Measurements from ENCODE around the gene LRRK1.

LRRK1 gene

DNA sequence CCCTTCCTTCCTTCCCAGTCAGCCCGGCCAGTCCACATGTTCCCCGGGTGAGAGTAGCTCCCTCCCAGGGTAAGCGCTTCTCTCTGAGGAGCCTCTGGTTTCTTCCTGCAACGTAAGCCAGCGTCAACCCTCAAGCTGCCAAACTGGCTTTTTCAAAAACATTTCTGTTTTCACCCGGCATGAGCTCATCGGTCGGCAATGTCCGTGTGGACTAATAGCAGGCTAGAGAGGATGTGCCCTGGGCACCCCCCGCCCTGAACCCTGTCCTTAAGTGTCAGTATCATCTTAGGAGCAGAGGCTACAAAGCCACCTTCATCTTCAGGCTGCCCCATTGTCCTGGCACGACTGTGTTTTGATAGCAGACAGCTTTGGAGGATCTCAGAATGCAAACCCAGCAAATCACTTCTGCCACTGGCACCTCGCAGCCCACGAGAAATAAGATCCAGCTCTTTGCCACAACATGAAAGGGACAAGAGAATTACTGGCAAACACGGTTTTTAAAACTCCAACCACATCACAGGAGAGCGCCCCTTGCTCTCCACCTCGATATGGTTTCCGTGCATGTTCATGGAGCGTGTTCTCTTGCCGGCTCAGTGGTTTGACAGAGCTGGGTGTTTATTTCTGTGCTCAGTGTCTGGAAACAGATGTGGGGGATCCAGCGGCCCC lies 29.6 kb upstream of the LRRK1 start:
- peaks cover 3% of the 10 kb centered on the region; the same call in 1 of the 2 replicates for H3K27me3 ChIP-seq (ENCODE audit: insufficient read depth, low read length)
- no peaks in the 10 kb centered on the region for H3K36me3 ChIP-seq (ENCODE audit: insufficient read depth, low read length)
- H3K9me3 ChIP-seq (ENCODE audit: low read length): no peaks in the 10 kb centered on the region
- H3K9me2 ChIP-seq (ENCODE audit: low read depth, low read length): no peaks in the 10 kb centered on the region
- H3K4me2 ChIP-seq (ENCODE audit: low read length): no peak overlapping the region
- no peaks in the 10 kb centered on the region for H3F3A ChIP-seq (ENCODE audit: insufficient read depth, low read length)
- no peak overlapping the region for H3K9ac ChIP-seq (ENCODE audit: low read length)
- H3K27ac ChIP-seq (ENCODE audit: low read depth, low read length, poor library complexity, severe bottlenecking): no peak overlapping the region
- H3K4me1 ChIP-seq (ENCODE audit: insufficient read depth, low read length, severe bottlenecking): no peaks in the 10 kb centered on the region
- no peaks in the 10 kb centered on the region for H3K79me2 ChIP-seq (ENCODE audit: insufficient read depth, low read length)
- no peak for TF ChIP-seq EZH2 (IDR thresholded peaks at IDR 0.05; ENCODE audit: borderline replicate concordance, low read length)
- TF ChIP-seq, protein P1, sequence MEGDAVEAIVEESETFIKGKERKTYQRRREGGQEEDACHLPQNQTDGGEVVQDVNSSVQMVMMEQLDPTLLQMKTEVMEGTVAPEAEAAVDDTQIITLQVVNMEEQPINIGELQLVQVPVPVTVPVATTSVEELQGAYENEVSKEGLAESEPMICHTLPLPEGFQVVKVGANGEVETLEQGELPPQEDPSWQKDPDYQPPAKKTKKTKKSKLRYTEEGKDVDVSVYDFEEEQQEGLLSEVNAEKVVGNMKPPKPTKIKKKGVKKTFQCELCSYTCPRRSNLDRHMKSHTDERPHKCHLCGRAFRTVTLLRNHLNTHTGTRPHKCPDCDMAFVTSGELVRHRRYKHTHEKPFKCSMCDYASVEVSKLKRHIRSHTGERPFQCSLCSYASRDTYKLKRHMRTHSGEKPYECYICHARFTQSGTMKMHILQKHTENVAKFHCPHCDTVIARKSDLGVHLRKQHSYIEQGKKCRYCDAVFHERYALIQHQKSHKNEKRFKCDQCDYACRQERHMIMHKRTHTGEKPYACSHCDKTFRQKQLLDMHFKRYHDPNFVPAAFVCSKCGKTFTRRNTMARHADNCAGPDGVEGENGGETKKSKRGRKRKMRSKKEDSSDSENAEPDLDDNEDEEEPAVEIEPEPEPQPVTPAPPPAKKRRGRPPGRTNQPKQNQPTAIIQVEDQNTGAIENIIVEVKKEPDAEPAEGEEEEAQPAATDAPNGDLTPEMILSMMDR (IDR thresholded peaks at IDR 0.05; ENCODE audit: low read length): no peak
- H3K4me3 ChIP-seq (ENCODE audit: low read depth, low read length, poor library complexity, severe bottlenecking): no peak overlapping the region
- no peak overlapping the region for H2AFZ ChIP-seq (ENCODE audit: low read length)
- H4K20me1 ChIP-seq (ENCODE audit: insufficient read depth, low read length): no peaks in the 10 kb centered on the region

DNA sequence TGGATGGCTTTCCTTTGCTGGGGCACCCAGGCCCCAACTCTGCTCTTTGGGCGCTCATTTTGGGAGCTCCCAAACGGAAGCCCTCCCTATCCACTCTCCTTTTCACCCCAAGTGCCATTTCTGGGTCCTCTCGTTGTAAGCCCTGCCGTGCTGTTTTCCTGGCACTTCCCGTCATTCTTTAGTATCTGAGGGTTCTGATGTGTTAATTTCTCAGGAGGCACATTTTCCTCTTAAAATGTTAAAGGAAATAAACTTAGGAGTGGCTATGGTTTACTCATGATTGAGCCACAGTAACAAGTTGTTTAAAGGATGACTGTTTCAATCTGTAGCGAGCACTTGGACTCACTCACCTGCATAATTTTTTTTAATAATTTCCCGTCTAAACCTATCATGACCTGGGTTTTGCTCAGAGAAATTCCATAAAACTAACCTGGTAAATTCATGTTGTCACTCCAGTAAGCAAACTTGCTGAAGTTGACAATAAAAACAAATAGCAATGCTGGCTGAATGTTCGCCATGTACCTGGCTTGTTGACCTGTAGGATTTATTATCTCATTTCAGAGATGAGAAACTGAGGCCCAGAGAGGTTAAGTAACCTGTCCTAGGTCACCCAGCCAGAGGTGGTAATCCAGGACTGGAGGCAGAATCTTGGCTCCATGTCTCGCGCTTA lies 29.0 kb upstream of the LRRK1 start:
- Histone ChIP-seq H3K4me1 (ENCODE audit: insufficient read depth, low read length, severe bottlenecking) (no peaks in the 10 kb centered on the region), H3K9ac (ENCODE audit: low read length) (no peak overlapping the region), H3K9me3 (ENCODE audit: low read length) (no peaks in the 10 kb centered on the region), H3K27ac (ENCODE audit: low read depth, low read length, poor library complexity, severe bottlenecking) (no peak overlapping the region), H3K27me3 (ENCODE audit: insufficient read depth, low read length) (peaks cover 3% of the 10 kb centered on the region; the same call in 1 of the 2 replicates), H3F3A (ENCODE audit: insufficient read depth, low read length) (no peaks in the 10 kb centered on the region), H2AFZ (ENCODE audit: low read length) (no peak overlapping the region), H3K36me3 (ENCODE audit: insufficient read depth, low read length) (no peaks in the 10 kb centered on the region), H3K79me2 (ENCODE audit: insufficient read depth, low read length) (no peaks in the 10 kb centered on the region), H3K4me3 (ENCODE audit: low read depth, low read length, poor library complexity, severe bottlenecking) (no peak overlapping the region), H3K4me2 (ENCODE audit: low read length) (no peak overlapping the region), H4K20me1 (ENCODE audit: insufficient read depth, low read length) (no peaks in the 10 kb centered on the region), H3K9me2 (ENCODE audit: low read depth, low read length) (no peaks in the 10 kb centered on the region)
- TF ChIP-seq, protein P1 (IDR thresholded peaks at IDR 0.05; ENCODE audit: low read length): no peak
- TF ChIP-seq EZH2 (IDR thresholded peaks at IDR 0.05; ENCODE audit: borderline replicate concordance, low read length): no peak

DNA sequence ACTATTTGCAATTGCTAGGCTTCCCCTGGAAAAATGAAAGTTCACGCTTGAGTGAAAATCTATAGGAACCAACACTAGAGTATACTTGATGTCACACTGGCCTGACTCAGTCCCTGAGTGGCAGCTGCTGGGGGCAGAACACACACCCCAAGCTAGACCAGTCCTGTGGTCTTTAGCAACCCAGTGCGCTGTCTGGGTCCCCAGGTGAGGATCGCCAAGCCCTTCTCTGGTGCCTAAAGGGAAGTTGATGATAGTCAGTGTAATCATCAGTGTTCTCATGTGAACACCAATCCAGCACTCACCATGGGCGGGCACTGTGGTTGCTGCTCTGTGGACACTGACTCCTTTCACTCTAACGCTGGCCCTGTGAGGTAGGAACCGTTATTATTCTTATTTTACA lies 28.3 kb upstream of the LRRK1 start:
- peaks cover 3% of the 10 kb centered on the region; the same call in 1 of the 2 replicates for H3K27me3 ChIP-seq (ENCODE audit: insufficient read depth, low read length)
- H3F3A ChIP-seq (ENCODE audit: insufficient read depth, low read length): no peaks in the 10 kb centered on the region
- H3K9ac ChIP-seq (ENCODE audit: low read length): no peak overlapping the region
- H3K36me3 ChIP-seq (ENCODE audit: insufficient read depth, low read length): no peaks in the 10 kb centered on the region
- H3K79me2 ChIP-seq (ENCODE audit: insufficient read depth, low read length): no peaks in the 10 kb centered on the region
- no peak overlapping the region for H2AFZ ChIP-seq (ENCODE audit: low read length)
- H3K27ac ChIP-seq (ENCODE audit: low read depth, low read length, poor library complexity, severe bottlenecking): no peak overlapping the region
- no peaks in the 10 kb centered on the region for H4K20me1 ChIP-seq (ENCODE audit: insufficient read depth, low read length)
- no peak overlapping the region for H3K4me2 ChIP-seq (ENCODE audit: low read length)
- H3K4me3 ChIP-seq (ENCODE audit: low read depth, low read length, poor library complexity, severe bottlenecking): no peak overlapping the region
- H3K9me3 ChIP-seq (ENCODE audit: low read length): no peaks in the 10 kb centered on the region
- no peak for TF ChIP-seq EZH2 (IDR thresholded peaks at IDR 0.05; ENCODE audit: borderline replicate concordance, low read length)
- TF ChIP-seq, protein P1 (IDR thresholded peaks at IDR 0.05; ENCODE audit: low read length): no peak
- H3K4me1 ChIP-seq (ENCODE audit: insufficient read depth, low read length, severe bottlenecking): no peaks in the 10 kb centered on the region
- H3K9me2 ChIP-seq (ENCODE audit: low read depth, low read length): no peaks in the 10 kb centered on the region
